ENCODE results near the gene PNLDC1.

DNA sequence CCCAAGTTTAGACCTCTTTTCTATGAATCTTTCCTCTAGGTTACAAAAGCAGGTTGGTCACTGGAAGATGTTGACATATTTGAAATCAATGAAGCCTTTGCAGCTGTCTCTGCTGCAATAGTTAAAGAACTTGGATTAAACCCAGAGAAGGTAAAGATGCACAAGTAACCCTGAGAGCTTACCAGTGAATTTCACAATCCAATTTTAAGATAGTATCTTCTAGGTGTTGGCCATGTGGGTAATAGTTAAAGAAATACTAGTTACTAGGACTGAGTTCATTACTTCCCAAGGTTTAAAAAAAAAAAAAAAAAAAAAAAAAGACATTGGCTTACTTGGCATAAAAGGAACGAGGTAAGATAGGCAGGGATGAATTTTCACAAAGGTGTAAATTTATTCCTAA lies 21.9 kb upstream of the PNLDC1 start:
- TF ChIP-seq, protein P1, sequence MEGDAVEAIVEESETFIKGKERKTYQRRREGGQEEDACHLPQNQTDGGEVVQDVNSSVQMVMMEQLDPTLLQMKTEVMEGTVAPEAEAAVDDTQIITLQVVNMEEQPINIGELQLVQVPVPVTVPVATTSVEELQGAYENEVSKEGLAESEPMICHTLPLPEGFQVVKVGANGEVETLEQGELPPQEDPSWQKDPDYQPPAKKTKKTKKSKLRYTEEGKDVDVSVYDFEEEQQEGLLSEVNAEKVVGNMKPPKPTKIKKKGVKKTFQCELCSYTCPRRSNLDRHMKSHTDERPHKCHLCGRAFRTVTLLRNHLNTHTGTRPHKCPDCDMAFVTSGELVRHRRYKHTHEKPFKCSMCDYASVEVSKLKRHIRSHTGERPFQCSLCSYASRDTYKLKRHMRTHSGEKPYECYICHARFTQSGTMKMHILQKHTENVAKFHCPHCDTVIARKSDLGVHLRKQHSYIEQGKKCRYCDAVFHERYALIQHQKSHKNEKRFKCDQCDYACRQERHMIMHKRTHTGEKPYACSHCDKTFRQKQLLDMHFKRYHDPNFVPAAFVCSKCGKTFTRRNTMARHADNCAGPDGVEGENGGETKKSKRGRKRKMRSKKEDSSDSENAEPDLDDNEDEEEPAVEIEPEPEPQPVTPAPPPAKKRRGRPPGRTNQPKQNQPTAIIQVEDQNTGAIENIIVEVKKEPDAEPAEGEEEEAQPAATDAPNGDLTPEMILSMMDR (IDR thresholded peaks at IDR 0.05; ENCODE audit: poor library complexity, severe bottlenecking) = no peak
- no peak for TF ChIP-seq POLR2AphosphoS5 (IDR thresholded peaks at IDR 0.05)

All from neural cell (in vitro differentiated cells).